ENCODE results near the gene GPR146. TPM values are rescaled to one million over a fixed set of nuclear protein-coding genes. Genes with fewer than 3 reads are reported as not detected.

The GPR146 gene
- total and polyA plus RNA-seq, 9 of the 15 experiments (the other 6 are each of a cell fraction or from before 2014, with no cell fraction given) = 0.22 to 3.6 (median 0.64) TPM; not detected in 2

- ChIA-PET CTCF (ENCODE audit: low intra/inter-chr PET ratio) (no interaction called here), POLR2A (no interaction called here)
- H3K4me2 ChIP-seq (ENCODE audit: insufficient read depth, low read length) = no peak overlapping the region
- FAIRE-seq (peak; percentile 11), DNase-seq (ENCODE audit: extremely low read depth in 1 of 4, low spot score in 3 of 4) (peak in 1 of 4 experiments; percentile 18), ATAC-seq (no peak)
- 63% methylated on average over 20 of the region's 23 CpGs for WGBS (ENCODE audit: insufficient coverage, low coverage, missing lambda C conversion rate)
- peaks cover 26 to 73% of the 10 kb centered on the region in 2 experiments for H3K4me1 ChIP-seq (replicated peaks in 1 of 2; ENCODE audit: control insufficient read depth in 2 of 2, insufficient read depth in 2 of 2, low read length in 2 of 2)
- no peak overlapping the region for H3K4me3 ChIP-seq
- H2AFZ ChIP-seq (ENCODE audit: low read depth, low read length) = no peak overlapping the region
- no peaks in the 10 kb centered on the region for H3K9me1 ChIP-seq (ENCODE audit: control insufficient read depth, insufficient read depth, low read length)
- in situ Hi-C loops (cut with MboI) = no loop called here
- H3K9me3 ChIP-seq (replicated peaks; ENCODE audit: control insufficient read depth, insufficient read depth, low read depth, low read length) = no peaks in the 10 kb centered on the region
- H3K79me2 ChIP-seq (ENCODE audit: control insufficient read depth, insufficient read depth, low read length) = peaks cover 6% of the 10 kb centered on the region; the same call in 1 of the 3 replicates
- no peaks in the 10 kb centered on the region; the same call in 2 of the 3 replicates for H3K36me3 ChIP-seq (ENCODE audit: control insufficient read depth, insufficient read depth, low read length)
- intact Hi-C loops (cut with micrococcal nuclease) = no loop called here
- H3K9ac ChIP-seq (ENCODE audit: insufficient read depth in 1 of 2, low read depth in 2 of 2, low read length in 2 of 2) = peak overlapping the region in 1 of 2 experiments; percentile 72; a peak in 2 of 4 replicates
- H3K27me3 ChIP-seq (ENCODE audit: control insufficient read depth in 2 of 2, insufficient read depth in 2 of 2, low read length in 2 of 2) = no peaks in the 10 kb centered on the region
- H3K27ac ChIP-seq (ENCODE audit: extremely low read depth, low read depth, low read length) = no peak overlapping the region
- H4K20me1 ChIP-seq (replicated peaks; ENCODE audit: control insufficient read depth, insufficient read depth, low read length) = peaks cover 5% of the 10 kb centered on the region; the same call in 1 of the 2 replicates
- BruUV-seq (replicated peaks) = no TSS peak
- TF ChIP-seq ZFP30 (CRISPR knock-in tag; IDR thresholded peaks at IDR 0.05; ENCODE audit: borderline replicate concordance) = no peak
- TF ChIP-seq RNF2 (IDR thresholded peaks at IDR 0.05) = no peak
- TF ChIP-seq, protein P1, sequence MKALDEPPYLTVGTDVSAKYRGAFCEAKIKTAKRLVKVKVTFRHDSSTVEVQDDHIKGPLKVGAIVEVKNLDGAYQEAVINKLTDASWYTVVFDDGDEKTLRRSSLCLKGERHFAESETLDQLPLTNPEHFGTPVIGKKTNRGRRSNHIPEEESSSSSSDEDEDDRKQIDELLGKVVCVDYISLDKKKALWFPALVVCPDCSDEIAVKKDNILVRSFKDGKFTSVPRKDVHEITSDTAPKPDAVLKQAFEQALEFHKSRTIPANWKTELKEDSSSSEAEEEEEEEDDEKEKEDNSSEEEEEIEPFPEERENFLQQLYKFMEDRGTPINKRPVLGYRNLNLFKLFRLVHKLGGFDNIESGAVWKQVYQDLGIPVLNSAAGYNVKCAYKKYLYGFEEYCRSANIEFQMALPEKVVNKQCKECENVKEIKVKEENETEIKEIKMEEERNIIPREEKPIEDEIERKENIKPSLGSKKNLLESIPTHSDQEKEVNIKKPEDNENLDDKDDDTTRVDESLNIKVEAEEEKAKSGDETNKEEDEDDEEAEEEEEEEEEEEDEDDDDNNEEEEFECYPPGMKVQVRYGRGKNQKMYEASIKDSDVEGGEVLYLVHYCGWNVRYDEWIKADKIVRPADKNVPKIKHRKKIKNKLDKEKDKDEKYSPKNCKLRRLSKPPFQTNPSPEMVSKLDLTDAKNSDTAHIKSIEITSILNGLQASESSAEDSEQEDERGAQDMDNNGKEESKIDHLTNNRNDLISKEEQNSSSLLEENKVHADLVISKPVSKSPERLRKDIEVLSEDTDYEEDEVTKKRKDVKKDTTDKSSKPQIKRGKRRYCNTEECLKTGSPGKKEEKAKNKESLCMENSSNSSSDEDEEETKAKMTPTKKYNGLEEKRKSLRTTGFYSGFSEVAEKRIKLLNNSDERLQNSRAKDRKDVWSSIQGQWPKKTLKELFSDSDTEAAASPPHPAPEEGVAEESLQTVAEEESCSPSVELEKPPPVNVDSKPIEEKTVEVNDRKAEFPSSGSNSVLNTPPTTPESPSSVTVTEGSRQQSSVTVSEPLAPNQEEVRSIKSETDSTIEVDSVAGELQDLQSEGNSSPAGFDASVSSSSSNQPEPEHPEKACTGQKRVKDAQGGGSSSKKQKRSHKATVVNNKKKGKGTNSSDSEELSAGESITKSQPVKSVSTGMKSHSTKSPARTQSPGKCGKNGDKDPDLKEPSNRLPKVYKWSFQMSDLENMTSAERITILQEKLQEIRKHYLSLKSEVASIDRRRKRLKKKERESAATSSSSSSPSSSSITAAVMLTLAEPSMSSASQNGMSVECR (CRISPR knock-in tag; IDR thresholded peaks at IDR 0.05) = no peak
- TF ChIP-seq HMBOX1 (IDR thresholded peaks at IDR 0.05) = no peak
- TF ChIP-seq ZNF583 (CRISPR knock-in tag; IDR thresholded peaks at IDR 0.05) = no peak
- TF ChIP-seq SLC30A9 (CRISPR knock-in tag; IDR thresholded peaks at IDR 0.05) = no peak
- TF ChIP-seq ZNF780A (CRISPR knock-in tag; IDR thresholded peaks at IDR 0.05) = no peak
- no peak for TF ChIP-seq TRIM24 (IDR thresholded peaks at IDR 0.05)
- no peak for TF ChIP-seq ILK (tag; IDR thresholded peaks at IDR 0.05; ENCODE audit: borderline replicate concordance, low read depth)
- TF ChIP-seq, protein P2, sequence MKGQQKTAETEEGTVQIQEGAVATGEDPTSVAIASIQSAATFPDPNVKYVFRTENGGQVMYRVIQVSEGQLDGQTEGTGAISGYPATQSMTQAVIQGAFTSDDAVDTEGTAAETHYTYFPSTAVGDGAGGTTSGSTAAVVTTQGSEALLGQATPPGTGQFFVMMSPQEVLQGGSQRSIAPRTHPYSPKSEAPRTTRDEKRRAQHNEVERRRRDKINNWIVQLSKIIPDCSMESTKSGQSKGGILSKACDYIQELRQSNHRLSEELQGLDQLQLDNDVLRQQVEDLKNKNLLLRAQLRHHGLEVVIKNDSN (CRISPR knock-in tag; IDR thresholded peaks at IDR 0.05) = 0 out of 2 replicates have a peak, but pooled peaks have one; percentile 10
- no peak for TF ChIP-seq EP300 (IDR thresholded peaks at IDR 0.05; ENCODE audit: low read length)
- no peak for TF ChIP-seq SMARCB1 (IDR thresholded peaks at IDR 0.05; ENCODE audit: insufficient read length, low read depth)
- TF ChIP-seq, protein P3, sequence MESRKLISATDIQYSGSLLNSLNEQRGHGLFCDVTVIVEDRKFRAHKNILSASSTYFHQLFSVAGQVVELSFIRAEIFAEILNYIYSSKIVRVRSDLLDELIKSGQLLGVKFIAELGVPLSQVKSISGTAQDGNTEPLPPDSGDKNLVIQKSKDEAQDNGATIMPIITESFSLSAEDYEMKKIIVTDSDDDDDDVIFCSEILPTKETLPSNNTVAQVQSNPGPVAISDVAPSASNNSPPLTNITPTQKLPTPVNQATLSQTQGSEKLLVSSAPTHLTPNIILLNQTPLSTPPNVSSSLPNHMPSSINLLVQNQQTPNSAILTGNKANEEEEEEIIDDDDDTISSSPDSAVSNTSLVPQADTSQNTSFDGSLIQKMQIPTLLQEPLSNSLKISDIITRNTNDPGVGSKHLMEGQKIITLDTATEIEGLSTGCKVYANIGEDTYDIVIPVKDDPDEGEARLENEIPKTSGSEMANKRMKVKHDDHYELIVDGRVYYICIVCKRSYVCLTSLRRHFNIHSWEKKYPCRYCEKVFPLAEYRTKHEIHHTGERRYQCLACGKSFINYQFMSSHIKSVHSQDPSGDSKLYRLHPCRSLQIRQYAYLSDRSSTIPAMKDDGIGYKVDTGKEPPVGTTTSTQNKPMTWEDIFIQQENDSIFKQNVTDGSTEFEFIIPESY (CRISPR knock-in tag; IDR thresholded peaks at IDR 0.05) = peak; percentile 70; the same call in 1 of the 2 replicates
- no peak for TF ChIP-seq TEAD2 (tag; IDR thresholded peaks at IDR 0.05)
- no peak for TF ChIP-seq SMAD2 (IDR thresholded peaks at IDR 0.05; ENCODE audit: low read depth, low read length)
Observed at GRCh38 chr7:1049006-1049741, 4.8 kb downstream of the GPR146 start.
